Measurements from ENCODE around the gene HOATZ. TPM values are rescaled to one million over a fixed set of nuclear protein-coding genes. Genes with fewer than 3 reads are reported as not detected.

The HOATZ gene
- total RNA-seq = not detected in 2 replicates
- long read RNA-seq = 0 reads

DNA sequence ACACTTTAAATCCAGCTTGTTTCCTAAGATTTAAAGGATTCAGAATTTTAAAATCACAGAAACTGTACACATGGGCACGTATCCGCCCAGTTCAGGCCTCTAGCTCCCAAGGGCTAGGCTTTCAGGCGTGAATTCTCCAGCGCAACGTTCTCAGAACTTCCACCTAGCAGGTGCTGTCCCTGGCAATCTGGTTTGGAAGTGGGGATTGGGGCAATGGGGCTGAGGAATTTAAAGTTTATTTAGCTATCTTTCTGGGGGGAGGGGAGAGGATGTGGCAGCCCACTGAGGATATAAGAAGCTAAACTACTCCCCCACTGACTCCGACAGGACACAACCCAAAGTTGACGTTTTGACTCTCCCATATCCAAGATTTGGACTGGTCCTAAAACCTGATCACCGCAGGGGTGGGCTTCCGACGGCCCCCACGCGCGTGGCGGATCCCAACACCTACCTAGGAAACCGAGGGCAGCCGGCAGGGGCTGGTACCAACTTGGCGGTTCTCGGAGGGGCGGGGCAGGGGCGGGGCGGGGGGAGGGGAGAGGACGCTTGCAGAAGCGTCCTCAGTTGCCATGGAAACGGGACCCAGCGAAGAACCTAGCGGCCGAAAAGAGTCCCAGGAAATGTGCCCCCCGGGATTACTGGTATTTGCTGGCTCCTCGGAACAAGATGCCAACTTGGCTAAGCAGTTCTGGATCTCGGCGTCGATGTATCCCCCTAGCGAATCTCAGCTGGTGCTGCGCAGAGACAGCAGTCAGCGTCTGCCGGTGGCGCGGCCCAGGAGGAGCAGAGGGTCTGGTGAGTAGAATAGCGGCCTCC, at the start of gene HOATZ:
Gene HOATZ, plus strand, starts transcription at position 563 of the 816 bp plus-strand sequence. Its CDS starts 7 bp downstream, at position 570.
- Mint-ChIP-seq H3K4me3 (peak within 1 kb of the TSS; percentile 74), H3K9me3 (no peaks in the 10 kb centered on the region), H3K27me3 (ENCODE audit: low read depth) (peaks cover 57% of the 10 kb centered on the region), H3K4me1 (peaks cover 8% of the 10 kb centered on the region), H3K27ac (ENCODE audit: unreplicated experiment) (no peak within 1 kb of the TSS), H3K36me3 (ENCODE audit: low read depth) (no peaks in the 10 kb centered on the region)
- DNase-seq (ENCODE audit: low read depth, low spot score) = peak; percentile 46
- TF ChIP-seq, protein P1, sequence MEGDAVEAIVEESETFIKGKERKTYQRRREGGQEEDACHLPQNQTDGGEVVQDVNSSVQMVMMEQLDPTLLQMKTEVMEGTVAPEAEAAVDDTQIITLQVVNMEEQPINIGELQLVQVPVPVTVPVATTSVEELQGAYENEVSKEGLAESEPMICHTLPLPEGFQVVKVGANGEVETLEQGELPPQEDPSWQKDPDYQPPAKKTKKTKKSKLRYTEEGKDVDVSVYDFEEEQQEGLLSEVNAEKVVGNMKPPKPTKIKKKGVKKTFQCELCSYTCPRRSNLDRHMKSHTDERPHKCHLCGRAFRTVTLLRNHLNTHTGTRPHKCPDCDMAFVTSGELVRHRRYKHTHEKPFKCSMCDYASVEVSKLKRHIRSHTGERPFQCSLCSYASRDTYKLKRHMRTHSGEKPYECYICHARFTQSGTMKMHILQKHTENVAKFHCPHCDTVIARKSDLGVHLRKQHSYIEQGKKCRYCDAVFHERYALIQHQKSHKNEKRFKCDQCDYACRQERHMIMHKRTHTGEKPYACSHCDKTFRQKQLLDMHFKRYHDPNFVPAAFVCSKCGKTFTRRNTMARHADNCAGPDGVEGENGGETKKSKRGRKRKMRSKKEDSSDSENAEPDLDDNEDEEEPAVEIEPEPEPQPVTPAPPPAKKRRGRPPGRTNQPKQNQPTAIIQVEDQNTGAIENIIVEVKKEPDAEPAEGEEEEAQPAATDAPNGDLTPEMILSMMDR (conservative IDR thresholded peaks at IDR 0.05) = peak; percentile 49

DNA sequence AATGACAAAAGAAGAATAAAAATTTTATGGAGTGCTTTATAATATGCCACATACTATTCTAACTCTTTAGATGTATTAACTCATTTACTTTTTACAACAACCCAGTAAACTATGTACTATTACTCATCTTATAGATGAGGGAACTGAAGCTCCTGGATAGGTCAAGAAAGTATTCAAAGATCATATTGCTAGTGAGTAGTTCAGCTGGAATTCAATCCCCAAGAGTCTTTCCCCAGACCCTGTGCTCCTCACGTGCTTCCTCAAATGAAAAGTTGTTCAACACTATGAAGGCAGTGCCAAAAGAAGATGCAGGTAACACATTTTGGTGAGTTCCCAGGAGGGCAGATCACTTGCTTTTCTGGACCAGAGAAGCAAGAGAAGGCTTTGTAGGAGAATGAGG, 49.2 kb upstream of the HOATZ start:
- H3K27me3 Mint-ChIP-seq (ENCODE audit: low read depth) = peaks cover 5% of the 10 kb centered on the region
- no peak for DNase-seq (ENCODE audit: low read depth, low spot score)
- no peaks in the 10 kb centered on the region for H3K9me3 Mint-ChIP-seq
- no peaks in the 10 kb centered on the region for H3K4me1 Mint-ChIP-seq
- no peak overlapping the region for H3K27ac Mint-ChIP-seq (ENCODE audit: unreplicated experiment)
- H3K36me3 Mint-ChIP-seq (ENCODE audit: low read depth) = no peaks in the 10 kb centered on the region
- TF ChIP-seq, protein P1 (conservative IDR thresholded peaks at IDR 0.05) = no peak
- H3K4me3 Mint-ChIP-seq = no peak overlapping the region

DNA sequence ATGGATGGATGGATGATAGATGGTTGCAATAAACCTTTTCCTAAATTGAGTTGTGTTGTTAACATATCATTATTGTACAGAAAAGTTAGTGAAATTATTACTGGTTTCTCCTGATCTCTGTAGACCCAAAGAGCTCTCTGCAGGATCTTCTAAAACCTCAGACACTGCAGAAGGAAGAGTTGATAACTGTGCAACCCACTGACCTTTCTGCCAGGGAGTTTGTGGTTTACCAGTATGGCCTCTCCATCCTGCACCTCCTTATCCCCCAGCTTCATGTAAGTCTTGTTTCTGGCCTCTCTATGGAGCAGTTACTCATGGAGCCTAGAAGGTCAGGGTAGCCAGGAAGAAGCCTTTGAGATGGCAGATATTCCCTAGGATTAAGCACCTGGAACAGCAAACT, 48.0 kb upstream of the HOATZ start:
- TF ChIP-seq, protein P1 (conservative IDR thresholded peaks at IDR 0.05) = no peak
- Mint-ChIP-seq H3K27ac (ENCODE audit: unreplicated experiment) (no peak overlapping the region), H3K27me3 (ENCODE audit: low read depth) (peaks cover 2% of the 10 kb centered on the region), H3K4me1 (no peaks in the 10 kb centered on the region), H3K36me3 (ENCODE audit: low read depth) (no peaks in the 10 kb centered on the region), H3K9me3 (no peaks in the 10 kb centered on the region), H3K4me3 (no peak overlapping the region)
- no peak for DNase-seq (ENCODE audit: low read depth, low spot score)

DNA sequence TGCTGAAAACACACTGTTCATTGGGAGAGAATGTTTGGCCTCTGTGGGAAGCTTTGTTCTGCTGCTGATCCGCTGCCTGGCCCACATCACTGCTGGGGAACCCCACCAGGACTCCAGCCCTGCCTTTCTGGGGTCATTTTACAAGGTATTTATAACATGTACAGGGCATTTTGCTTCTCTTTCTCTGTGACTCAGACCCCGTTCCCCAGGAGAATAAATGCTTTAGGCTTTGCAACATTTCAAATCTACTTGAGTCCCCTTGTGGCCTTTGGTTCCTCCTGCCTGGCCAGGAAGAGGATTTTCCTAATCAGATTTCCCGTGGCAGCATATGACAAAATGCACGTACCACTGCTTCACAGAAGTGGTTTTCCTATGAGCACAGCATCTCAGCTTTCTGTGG, 45.4 kb upstream of the HOATZ start:
- TF ChIP-seq, protein P1 (conservative IDR thresholded peaks at IDR 0.05) = no peak
- Mint-ChIP-seq H3K9me3 (peaks cover 5% of the 10 kb centered on the region), H3K4me3 (no peak overlapping the region), H3K4me1 (no peaks in the 10 kb centered on the region), H3K36me3 (ENCODE audit: low read depth) (no peaks in the 10 kb centered on the region), H3K27me3 (ENCODE audit: low read depth) (peaks cover 2% of the 10 kb centered on the region), H3K27ac (ENCODE audit: unreplicated experiment) (no peak overlapping the region)
- DNase-seq (ENCODE audit: low read depth, low spot score) = no peak

DNA sequence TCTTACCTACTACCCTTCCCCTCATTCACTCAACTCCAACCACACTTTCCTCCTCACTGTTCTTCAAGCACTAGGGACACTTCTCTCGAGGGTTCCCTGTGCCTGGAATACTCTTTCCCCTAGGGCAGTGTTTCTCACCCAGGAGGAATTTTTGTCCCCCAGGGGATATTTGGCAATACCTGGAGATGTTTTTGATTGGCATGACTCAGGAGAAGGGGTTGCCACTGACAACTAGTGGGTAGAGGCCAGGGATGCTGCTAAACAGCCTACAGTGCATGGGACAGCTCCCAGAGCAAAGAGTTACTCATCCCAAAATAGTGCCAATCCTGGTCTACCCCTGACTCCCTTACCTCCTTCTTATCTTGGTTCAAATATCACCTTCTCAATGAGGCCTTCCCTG, 42.4 kb upstream of the HOATZ start:
- TF ChIP-seq, protein P1 (conservative IDR thresholded peaks at IDR 0.05) = no peak
- no peak for DNase-seq (ENCODE audit: low read depth, low spot score)
- Mint-ChIP-seq H3K4me1 (no peaks in the 10 kb centered on the region), H3K27ac (ENCODE audit: unreplicated experiment) (no peak overlapping the region), H3K36me3 (ENCODE audit: low read depth) (no peaks in the 10 kb centered on the region), H3K27me3 (ENCODE audit: low read depth) (peaks cover 2% of the 10 kb centered on the region), H3K9me3 (peaks cover 5% of the 10 kb centered on the region), H3K4me3 (no peak overlapping the region)

All from neural crest cell (in vitro differentiated cells).